Tibial nerve (tissue), 4 donors: ENCODE measurements around the gene FAM98A. TPM values are rescaled to one million over a fixed set of nuclear protein-coding genes. Genes with fewer than 3 reads are reported as not detected.

ENCODE experiments used
- DNase-seq, 2 donors: peaks; one replicate each; pipeline ENCODE4 v3.0.0-alpha.2; 2019; ENCODE audit warnings: low spot score in 2 of 2
- H3K27ac ChIP-seq, 4 donors: fragments of 200-600 bp; sonication (generic) in 3 of 4; one replicate each; pipeline ENCODE4 v1.5.1; 2017 to 2019; ENCODE audit warnings: mild to moderate bottlenecking in 1 of 4
- H3K27me3 ChIP-seq, 2 donors: fragments of 200-600 bp; sonication (generic) in 1 of 2; one replicate each; pipeline versions ENCODE4 v1.5.1 to v1.6.0; 2017 to 2019
- H3K36me3 ChIP-seq, 3 donors: fragments of 200-600 bp; sonication (generic); one replicate each; pipeline ENCODE4 v1.5.1; 2018 to 2019
- H3K4me1 ChIP-seq, 4 donors: fragments of 200-600 bp; sonication (generic) in 3 of 4; one replicate each; pipeline ENCODE4 v1.5.1; 2017 to 2019
- H3K4me3 ChIP-seq, 4 donors: fragments of 200-600 bp; sonication (generic) in 3 of 4; one replicate each; pipeline ENCODE4 v1.5.1; 2017 to 2019; ENCODE audit warnings: mild to moderate bottlenecking in 1 of 4, moderate library complexity in 1 of 4
- H3K9me3 ChIP-seq, 4 donors: fragments of 200-600 bp; sonication (generic) in 3 of 4; one replicate each; pipeline ENCODE4 v1.5.1; 2017 to 2019
- EP300 ChIP-seq, 2 donors: sonication (generic); formaldehyde crosslinking; IDR thresholded peaks; one replicate each; pipeline ENCODE4 v1.6.1; 2017; ENCODE audit warnings: antibody characterized with exemption in 2 of 2, mild to moderate bottlenecking in 1 of 2
- POLR2A ChIP-seq, 2 donors: fragments of 450-650 bp; IDR thresholded peaks; one replicate each; pipeline ENCODE4 v1.6.1; 2017; ENCODE audit warnings: antibody characterized with exemption in 2 of 2, mild to moderate bottlenecking in 2 of 2, moderate library complexity in 2 of 2
- WGBS, 2 donors: methylation state at CpG; one replicate each; pipeline ENCODE4 v1.1.5; 2018; 5-methylcytosine and 5-hydroxymethylcytosine counted together
- total RNA-seq, 4 donors: library from RNA; depleted of rRNA; stranded (reverse); fragments of >200 nt; gene quantifications; one replicate each; pipeline ENCODE4 v1.1.0, GENCODE V29; 2016
- TF ChIP-seq, protein P1 (sequence below), 5 experiments: fragments of 200-600 bp in 3 of 5; fragments of 450-650 bp in 2 of 5; sonication (generic) in 3 of 5; IDR thresholded peaks; one replicate each; pipeline ENCODE4 v1.5.1; 2016 to 2019; ENCODE audit warnings: antibody characterized with exemption in 5 of 5, mild to moderate bottlenecking in 3 of 5, moderate library complexity in 2 of 5

The FAM98A gene
- total RNA-seq, 4 donors from 2014 or later: 20.4 to 47.9 (median 25.7) TPM

DNA sequence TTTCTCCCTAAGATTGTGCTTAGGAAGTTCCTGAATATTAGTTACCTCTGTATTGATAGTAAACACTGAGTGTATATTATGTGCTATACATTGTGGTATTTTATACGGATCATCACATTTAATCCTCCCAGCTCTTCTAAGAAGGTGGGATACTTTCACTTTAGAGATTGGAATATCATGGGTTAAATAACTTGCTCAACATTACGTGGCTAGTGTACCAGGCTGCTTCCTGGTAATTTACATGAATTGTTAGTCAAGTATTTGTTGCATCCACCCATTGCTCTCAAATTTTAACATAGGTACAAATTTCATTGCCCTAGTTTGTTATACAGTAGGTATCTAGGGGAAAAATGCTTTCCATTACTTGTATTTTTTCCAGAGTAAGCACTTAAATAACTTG is 21.4 kb downstream of the FAM98A start:
- WGBS, 2 donors: 38 to 47% methylated on average over 2 of the region's 2 CpGs
- H3K36me3 ChIP-seq: no peaks in the 10 kb centered on the region

DNA sequence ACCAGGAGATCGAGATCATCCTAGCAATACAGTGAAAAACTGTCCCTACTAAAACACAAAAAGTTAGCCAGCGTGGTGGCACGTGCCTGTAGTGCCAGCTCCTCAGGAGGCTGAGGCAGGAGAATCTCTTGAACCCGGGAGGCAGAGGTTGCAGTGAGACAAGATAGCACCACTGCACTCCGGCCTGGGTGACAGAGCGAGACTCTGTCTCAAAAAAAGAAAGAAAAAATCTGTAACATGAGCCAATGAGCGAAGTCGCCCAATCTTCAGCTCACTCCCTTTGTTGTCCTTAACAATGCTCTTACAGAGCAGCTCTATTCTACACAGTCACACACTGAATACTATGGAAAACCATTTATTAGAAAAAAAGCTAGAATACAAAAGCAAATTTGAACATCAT is 22.0 kb downstream of the FAM98A start:
- H3K4me3 ChIP-seq: no peak overlapping the region
- no peak for DNase-seq
- H3K4me1 ChIP-seq: peaks cover 0 to 8% (median 0%) of the 10 kb centered on the region in 4 donors
- peak overlapping the region in 2 of 4 donors; percentile 30 to 43 for H3K27ac ChIP-seq
- no peaks in the 10 kb centered on the region for H3K36me3 ChIP-seq
- H3K9me3 ChIP-seq: no peaks in the 10 kb centered on the region
- H3K27me3 ChIP-seq: no peaks in the 10 kb centered on the region
- TF ChIP-seq, protein P1, sequence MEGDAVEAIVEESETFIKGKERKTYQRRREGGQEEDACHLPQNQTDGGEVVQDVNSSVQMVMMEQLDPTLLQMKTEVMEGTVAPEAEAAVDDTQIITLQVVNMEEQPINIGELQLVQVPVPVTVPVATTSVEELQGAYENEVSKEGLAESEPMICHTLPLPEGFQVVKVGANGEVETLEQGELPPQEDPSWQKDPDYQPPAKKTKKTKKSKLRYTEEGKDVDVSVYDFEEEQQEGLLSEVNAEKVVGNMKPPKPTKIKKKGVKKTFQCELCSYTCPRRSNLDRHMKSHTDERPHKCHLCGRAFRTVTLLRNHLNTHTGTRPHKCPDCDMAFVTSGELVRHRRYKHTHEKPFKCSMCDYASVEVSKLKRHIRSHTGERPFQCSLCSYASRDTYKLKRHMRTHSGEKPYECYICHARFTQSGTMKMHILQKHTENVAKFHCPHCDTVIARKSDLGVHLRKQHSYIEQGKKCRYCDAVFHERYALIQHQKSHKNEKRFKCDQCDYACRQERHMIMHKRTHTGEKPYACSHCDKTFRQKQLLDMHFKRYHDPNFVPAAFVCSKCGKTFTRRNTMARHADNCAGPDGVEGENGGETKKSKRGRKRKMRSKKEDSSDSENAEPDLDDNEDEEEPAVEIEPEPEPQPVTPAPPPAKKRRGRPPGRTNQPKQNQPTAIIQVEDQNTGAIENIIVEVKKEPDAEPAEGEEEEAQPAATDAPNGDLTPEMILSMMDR (IDR thresholded peaks at IDR 0.05): no peak
- TF ChIP-seq EP300 (IDR thresholded peaks at IDR 0.05) (no peak), POLR2A (IDR thresholded peaks at IDR 0.05) (no peak)
- 55 to 73% methylated on average over 8 of the region's 8 CpGs for WGBS, 2 donors

More for the DNA sequence above, 21.4 kb downstream of the FAM98A start:
- no peak for DNase-seq
- peak overlapping the region in 1 of 4 donors; percentile 43 for H3K27ac ChIP-seq
- H3K4me3 ChIP-seq: no peak overlapping the region
- TF ChIP-seq EP300 (IDR thresholded peaks at IDR 0.05): no peak
- TF ChIP-seq, protein P1 (IDR thresholded peaks at IDR 0.05): no peak
- no peak for TF ChIP-seq POLR2A (IDR thresholded peaks at IDR 0.05)
- no peaks in the 10 kb centered on the region for H3K9me3 ChIP-seq
- H3K27me3 ChIP-seq: no peaks in the 10 kb centered on the region
- peaks cover 0 to 12% (median 0%) of the 10 kb centered on the region in 4 donors for H3K4me1 ChIP-seq

DNA sequence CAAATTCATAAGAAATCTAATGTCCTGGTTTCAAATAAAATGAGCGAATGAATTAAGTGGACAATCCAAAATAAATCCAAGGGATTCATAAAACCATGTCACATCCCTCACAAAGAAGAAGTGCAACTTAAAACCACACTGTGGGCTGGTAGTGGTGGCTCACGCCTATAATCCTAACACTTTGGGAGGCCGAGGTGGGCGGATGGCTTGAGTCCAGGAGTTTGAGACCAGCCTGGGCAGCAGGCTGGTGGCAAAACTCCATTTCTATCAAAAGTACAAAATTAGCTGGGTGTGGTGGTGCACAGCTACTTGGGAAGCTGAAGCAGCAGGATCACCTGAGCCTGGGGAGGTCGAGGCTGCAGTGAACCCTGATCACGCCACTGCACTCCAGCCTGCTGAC is 25.4 kb downstream of the FAM98A start:
- Histone ChIP-seq H3K4me1 (no peaks in the 10 kb centered on the region), H3K36me3 (no peaks in the 10 kb centered on the region), H3K27me3 (no peaks in the 10 kb centered on the region), H3K9me3 (no peaks in the 10 kb centered on the region), H3K27ac (no peak overlapping the region), H3K4me3 (no peak overlapping the region)
- 92 to 94% methylated on average over 6 of the region's 6 CpGs for WGBS, 2 donors
- DNase-seq: no peak
- TF ChIP-seq, protein P1 (IDR thresholded peaks at IDR 0.05): no peak
- TF ChIP-seq POLR2A (IDR thresholded peaks at IDR 0.05): no peak

DNA sequence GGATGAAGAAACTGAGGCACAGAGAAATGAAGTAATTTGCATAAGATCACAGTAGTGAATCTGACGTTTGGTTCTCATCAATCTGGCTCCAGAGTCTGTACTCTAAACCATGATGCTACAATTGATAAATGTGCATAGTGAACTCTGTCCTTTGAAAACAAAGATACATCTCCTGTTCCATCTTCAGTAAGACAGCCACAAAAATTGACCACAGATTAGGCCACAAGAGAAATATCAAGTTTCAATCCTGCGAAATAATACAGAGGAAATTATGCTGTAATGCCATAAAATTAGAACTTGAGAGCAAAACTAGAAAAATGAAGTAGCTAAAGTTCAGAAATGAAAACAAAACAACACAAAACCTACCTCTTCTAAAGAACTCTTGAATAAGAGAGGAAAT is 28.4 kb downstream of the FAM98A start:
- DNase-seq: no peak
- Histone ChIP-seq H3K27me3 (no peaks in the 10 kb centered on the region), H3K36me3 (no peaks in the 10 kb centered on the region), H3K4me3 (no peak overlapping the region), H3K9me3 (no peaks in the 10 kb centered on the region), H3K27ac (no peak overlapping the region), H3K4me1 (no peaks in the 10 kb centered on the region)
- TF ChIP-seq EP300 (IDR thresholded peaks at IDR 0.05) (no peak), POLR2A (IDR thresholded peaks at IDR 0.05) (no peak)
- TF ChIP-seq, protein P1 (IDR thresholded peaks at IDR 0.05): no peak
- WGBS, 2 donors: 67 to 75% methylated on average over 2 of the region's 2 CpGs

DNA sequence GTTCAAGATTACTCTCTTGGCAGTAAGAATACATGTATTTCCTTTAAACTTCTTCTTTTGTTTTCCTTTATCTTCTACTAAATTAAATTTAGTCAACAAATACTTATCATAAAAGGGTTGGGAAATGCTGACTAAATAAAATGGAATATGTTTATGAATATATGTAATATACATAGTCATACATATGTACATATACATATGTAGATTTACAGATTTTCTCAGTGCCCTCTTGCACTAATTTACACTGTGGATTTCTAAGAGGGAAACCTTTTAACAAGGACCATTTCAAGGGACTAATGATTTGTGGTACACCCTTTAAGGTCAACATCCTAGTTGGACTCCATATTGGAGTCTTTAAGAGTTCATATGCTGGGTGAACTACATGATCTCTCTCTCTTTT is 37.2 kb downstream of the FAM98A start:
- DNase-seq: no peak
- H3K27ac ChIP-seq: no peak overlapping the region
- peaks cover 0 to 19% (median 0%) of the 10 kb centered on the region in 3 donors for H3K36me3 ChIP-seq
- no peaks in the 10 kb centered on the region for H3K4me1 ChIP-seq
- no peaks in the 10 kb centered on the region for H3K9me3 ChIP-seq
- no peak overlapping the region for H3K4me3 ChIP-seq
- TF ChIP-seq POLR2A (IDR thresholded peaks at IDR 0.05) (no peak), EP300 (IDR thresholded peaks at IDR 0.05) (no peak)
- TF ChIP-seq, protein P1 (IDR thresholded peaks at IDR 0.05): no peak
- no peaks in the 10 kb centered on the region for H3K27me3 ChIP-seq
